HG02884 (cell line): Measurements from ENCODE around the gene UTY.
A peak's percentile ranks its signal among the peaks of the same experiment; 100 is the strongest.

Source experiments
- ATAC-seq: cut with Tn5 transposase; IDR thresholded peaks from one replicate; pipeline ENCODE4 v1.9.1; 2021; ENCODE audit warnings: mild to moderate bottlenecking, moderate library complexity; ENCODE audit not compliant: unreplicated experiment

Gene UTY

GRCh38 chrY:13416869-13417661 is 62.8 kb downstream of the UTY start:
- ATAC-seq: peak; percentile 71

- ATAC-seq: no peak
Measured at GRCh38 chrY:13415556-13415955, 64.3 kb downstream of the UTY start.

DNA sequence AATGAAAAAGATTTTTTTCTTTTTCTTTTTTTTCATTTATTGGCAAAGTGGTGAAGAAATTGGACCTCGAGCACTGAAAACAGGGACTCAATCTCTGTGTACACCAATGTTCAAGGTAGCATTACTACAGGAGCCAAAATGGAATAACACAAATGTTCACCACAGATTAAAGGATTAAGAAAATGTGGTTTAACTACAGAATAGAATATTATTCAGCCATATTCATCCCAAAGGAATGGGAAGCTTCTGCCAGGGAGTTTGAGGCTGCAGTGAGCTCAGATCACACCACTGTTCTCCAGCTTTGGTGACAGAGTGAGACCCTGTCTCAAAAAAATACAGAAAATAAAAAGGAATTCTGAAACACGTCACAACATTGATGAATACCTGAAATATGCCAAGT is 81.0 kb downstream of the UTY start:
- ATAC-seq: no peak

DNA sequence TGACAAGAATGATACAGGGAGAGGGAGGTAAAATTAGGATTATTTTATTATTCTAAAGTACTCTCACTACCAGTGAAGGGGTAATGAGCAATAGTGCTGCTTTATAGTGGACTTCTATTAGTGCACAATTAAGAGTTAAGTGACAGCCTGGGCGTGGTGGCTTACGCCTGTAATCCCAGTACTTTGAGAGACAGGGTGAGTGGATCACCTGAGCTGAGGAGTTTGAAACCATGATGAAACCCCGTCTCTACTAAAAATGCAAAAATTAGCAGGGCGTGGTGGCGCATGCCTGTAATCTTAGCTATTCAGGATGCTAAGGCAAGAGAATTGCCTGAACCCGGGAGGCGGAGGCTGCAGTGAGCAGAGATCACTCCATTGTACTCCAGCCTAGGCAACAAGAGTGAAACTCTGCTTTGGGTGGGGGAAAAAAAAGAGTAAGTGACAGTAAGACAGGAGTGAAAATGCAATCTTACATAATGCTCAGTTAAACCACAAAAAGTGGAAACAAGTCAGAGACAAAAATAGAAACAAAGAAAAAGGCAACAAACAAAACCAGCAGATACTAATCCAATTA is 98.6 kb downstream of the UTY start:
- peak; percentile 90 for ATAC-seq

DNA sequence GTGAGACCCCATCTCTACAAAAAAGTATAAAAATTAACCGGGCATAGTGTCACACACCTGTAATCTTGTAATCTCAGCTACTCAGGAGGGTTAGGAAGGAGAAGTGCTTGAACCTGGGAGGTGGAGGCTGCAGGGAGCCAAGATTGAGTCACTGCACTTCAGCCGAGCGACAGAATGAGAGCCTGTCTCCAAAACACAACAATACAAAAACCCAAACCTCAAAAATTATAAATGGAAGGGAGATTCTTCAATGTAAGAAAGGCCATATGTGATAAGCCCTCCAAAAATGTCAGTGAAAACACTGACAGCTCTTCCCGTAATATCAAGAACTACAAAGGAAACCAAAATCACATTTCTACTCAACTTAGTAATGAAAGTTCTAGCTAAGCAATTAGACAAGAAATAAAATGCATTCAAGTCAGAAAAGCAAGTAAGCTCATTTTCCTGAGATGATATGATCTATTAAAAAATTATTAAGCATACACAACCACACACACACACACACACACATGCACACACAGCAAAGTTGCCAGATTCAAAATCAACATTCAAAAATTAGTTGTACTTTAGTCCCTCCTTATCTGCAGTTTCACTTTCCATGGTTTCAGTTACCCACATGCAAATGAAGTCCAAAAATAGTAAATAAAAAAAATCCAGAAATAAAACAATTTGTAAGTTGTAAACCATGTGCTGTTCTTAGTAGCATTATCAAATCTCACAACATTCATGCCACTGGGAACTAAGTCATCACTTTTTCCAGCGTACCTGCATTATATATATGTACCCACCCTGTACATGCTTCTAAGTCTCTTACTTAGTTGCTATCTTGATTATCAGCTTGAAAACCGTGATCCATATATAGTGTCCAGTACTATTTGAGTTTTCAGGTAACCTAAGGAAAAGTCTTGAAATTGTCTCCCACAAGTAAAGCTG is 108.7 kb downstream of the UTY start:
- peak; percentile 45 for ATAC-seq

DNA sequence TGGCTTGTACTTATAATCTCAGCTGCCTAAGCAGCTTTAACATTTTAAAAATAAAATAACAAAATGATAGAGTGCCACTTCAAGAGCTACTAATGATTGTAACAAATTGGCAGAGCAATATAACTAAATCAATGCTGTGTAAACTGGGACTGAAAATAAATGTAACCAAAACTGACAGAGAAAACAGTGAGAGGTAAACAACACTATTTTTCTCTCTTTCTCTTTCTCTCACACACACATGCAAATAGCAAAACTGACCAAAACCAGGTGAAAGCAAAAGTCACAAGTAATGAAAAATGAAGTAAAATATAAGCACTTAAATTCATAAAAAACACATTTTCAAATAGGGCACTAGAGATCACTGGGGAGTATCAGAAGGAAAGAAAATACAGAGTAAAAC is 109.6 kb downstream of the UTY start:
- ATAC-seq: no peak

GRCh38 chrY:13368513-13368845 is 111.4 kb downstream of the UTY start:
- ATAC-seq: no peak

DNA sequence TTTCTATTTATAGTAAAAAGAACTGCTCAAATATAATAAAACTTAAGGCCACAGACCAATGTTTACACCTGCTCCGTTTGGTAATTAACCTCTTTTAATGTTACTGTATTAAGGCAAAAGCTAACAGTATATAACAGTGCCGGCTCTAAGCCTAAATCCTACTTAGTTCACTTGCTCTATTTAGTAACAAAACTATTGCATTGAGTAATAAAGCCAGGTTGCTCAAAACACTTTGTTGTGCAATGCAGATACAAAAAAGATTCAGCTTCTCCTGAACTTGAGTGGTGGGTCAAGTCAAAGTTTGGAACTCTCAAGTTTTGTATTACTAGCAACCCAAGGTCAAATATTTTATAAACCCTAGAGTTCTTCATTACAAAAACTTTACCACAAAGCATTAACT is 116.2 kb downstream of the UTY start:
- no peak for ATAC-seq

DNA sequence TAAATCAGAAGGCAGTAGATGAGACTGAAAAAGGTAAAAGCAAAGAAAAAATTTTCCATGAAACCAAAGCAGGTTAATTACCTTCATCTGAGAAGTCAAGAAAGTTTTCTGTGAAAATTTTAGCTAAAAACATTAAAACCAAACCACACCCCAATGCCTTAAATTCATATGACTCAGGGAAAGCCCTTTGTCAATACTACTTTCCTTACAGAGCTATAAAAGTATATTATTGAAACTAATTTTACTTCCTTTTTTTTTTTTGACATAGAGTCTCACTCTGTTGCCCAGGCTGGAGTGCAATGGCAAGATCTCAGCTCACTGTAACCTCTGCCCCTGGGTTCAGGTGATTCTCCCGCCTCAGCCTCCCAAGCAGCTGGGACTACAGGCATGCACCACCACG is 117.2 kb downstream of the UTY start:
- no peak for ATAC-seq

GRCh38 chrY:13361656-13362636 is 117.9 kb downstream of the UTY start:
- no peak for ATAC-seq

DNA sequence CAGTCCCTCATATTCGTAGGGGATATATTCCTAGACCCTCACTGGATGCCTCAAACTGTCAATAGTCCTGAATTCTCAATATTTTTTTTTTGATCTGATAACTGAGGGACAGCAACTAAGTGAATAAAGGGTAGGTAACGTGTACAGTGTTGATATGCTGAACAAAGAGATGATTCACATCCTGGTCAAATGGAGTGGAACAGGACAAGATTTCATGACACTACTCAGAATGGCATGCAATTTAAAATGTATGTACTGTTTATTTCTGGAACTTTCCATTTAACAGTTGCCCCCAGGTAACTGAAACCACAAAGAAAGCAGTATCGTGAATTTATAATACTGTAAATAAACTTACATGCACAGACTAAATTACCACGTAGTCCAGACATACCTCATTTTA is 128.4 kb downstream of the UTY start:
- no peak for ATAC-seq

DNA sequence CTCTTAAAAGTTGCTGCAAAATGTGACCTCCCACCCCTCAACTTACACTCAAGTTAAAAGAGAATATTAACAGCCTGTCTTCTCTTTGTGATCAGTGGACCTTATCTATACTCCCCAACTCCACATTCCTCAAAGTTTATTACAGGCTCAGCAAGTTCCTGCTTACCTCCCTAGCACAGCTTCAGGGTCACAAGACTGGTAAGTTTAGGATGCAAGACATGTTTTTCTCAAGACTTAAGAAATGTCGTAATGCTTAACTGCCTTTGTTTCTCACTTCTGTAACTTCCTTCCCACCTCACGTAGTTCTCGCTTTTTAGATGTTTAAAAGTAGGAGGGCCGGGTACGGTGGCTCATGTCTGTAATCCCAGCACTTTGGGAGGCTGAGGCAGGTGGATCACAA is 132.7 kb downstream of the UTY start:
- ATAC-seq: no peak

DNA sequence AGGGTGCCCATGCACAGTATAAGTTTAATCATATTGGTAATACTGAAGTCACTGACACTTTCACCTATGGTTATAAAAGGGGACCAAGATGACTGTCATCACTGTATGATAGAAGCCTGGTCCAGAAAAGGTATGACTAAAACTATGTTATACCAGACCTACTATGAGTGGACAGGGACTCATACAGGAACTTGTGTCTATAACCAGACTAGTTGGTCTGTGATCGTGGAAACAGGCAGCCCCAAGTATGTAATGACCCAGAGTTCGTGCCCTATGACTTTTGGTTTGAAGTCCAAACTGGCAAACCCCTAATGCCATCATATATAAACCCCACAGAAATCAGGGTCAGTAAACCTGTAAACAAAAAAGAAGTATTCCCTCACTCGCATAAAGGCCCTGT is 134.3 kb downstream of the UTY start:
- ATAC-seq: no peak

- peak; percentile 60 for ATAC-seq
Measured at GRCh38 chrY:13343307-13343946, 136.4 kb downstream of the UTY start.

DNA sequence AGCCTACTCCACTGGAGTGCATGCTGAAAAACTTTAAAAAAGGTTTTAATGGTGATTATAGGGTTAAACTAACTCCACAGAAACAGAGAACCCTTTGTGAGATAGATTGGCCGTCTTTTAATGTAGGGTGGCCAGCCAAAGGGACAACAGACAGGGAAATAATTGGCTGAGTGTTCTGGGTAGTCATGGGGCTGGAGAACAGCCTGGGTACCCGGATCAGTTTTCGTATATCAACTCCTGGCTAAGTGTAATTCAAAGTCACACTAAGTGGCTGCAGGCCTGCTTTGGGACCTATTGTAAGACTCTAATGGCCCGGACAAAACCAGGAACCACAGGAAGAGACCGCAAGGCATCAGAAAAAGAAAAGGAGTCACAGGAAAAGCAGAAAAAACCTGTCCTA is 139.9 kb downstream of the UTY start:
- no peak for ATAC-seq

DNA sequence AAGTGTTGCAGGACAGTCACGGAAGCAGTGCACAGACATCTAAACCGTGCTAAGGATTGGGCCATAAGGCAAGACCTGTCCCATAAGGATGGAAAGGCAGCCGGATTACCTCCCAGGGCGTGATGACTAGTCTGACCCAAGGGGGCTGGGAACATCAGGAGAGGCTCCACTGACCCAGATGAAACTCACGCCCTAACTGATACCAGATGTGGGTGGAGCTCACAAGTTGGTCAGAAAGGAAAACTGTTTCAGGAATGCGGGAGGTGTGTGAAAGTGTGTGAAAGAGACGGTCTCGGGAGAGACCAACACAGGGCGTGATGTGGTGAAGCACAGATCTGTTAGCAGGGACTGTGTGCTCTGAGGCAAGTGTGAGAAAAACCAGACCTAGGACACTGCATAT is 140.5 kb downstream of the UTY start:
- no peak for ATAC-seq

DNA sequence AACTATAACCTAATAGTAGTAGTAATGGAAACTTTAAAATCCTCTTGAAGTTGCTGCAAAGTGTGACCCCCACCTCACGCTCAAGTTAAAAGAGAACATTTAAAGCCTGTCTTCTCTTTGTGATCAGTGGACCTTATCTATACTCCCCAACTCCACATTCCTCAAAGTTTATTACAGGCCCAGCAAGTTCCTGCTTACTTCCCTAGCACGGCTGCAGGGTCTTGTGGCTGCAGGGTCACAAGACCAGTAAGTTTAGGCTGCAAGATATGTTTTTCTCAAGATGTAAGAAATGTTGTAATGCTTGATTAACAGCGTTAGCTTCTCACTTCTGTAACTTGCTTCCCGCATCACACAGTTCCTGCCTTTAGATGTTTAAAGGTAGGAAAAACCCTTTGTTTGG is 141.1 kb downstream of the UTY start:
- no peak for ATAC-seq

- no peak for ATAC-seq
Measured at GRCh38 chrY:13337934-13338333, 141.9 kb downstream of the UTY start.

- ATAC-seq: no peak
Measured at GRCh38 chrY:13333791-13334190, 146.0 kb downstream of the UTY start.

DNA sequence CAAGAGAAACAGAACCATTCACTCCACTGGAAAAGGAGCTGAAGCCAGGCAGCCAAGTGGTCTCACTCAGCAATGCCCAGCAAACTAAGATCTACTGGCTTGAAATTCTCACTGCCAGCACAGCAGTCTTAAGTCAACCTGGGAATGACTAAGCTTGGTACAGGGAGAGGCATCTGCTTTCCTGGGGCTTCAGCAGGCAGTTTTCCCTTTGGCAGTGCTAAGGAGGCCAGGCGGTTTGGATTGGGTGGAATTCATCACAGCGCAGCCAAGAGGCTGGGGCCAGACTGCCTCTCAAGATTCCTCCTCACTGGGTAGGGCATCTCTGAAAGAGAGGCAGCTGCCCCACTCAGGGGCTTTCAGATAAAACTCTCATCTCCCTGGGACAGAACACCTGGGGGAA is 149.2 kb downstream of the UTY start:
- no peak for ATAC-seq
